Measurements from ENCODE around the gene RUSF1.
A peak's percentile ranks its signal among the peaks of the same experiment; 100 is the strongest.

RUSF1 gene

DNA sequence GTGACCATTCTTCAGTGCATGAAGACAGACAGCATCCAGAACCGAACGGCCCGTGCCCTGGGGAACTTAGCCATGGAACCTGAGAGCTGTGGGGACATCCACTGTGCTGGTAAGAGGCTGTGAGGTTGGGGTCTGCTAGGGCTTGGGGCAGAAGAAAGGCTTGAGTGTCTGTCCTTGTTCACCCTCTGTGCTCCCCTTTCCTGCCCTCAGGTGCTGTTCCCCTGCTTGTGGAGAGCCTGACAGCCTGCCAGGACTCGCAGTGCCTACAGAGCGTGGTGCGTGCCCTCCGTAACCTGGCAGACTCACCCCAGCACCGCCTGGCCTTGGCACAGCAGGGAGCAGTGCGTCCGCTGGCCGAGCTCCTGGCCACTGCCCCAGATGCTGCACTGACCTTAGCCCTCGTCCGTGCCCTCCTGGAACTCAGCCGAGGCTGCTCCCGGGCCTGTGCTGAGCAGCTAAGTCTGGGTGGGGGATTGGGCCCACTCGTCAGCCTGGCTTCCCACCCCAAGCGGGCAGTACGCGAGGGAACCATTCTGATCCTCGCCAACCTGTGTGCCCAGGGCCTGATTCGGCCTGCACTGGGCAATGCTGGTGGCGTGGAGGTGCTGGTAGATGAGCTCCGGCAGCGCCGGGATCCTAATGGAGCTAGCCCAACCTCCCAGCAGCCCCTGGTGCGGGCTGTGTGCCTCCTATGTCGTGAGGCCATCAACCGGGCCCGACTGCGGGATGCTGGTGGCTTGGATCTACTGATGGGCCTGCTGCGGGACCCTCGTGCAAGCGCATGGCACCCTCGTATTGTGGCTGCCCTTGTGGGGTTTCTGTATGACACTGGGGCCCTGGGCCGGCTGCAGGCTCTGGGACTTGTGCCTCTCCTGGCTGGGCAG, 46.0 kb downstream of the RUSF1 start:
- peaks cover 3% of the 10 kb centered on the region for H3K27me3 Mint-ChIP-seq
- no peaks in the 10 kb centered on the region for H3K9me3 Mint-ChIP-seq
- H3K36me3 Mint-ChIP-seq: peaks cover 34% of the 10 kb centered on the region
- H3K4me3 Mint-ChIP-seq: no peak overlapping the region
- peaks cover 33% of the 10 kb centered on the region for H3K4me1 Mint-ChIP-seq
- no peak overlapping the region for H3K27ac Mint-ChIP-seq
- CTCF ChIA-PET: interaction anchor here (0.5 to 7.8 kb wide), 4 partner anchors 14 to 405 kb away, joined by 3 to 62 read pairs (median 11); partner anchors contain the start of gene RUSF1
- DNase-seq: no peak

DNA sequence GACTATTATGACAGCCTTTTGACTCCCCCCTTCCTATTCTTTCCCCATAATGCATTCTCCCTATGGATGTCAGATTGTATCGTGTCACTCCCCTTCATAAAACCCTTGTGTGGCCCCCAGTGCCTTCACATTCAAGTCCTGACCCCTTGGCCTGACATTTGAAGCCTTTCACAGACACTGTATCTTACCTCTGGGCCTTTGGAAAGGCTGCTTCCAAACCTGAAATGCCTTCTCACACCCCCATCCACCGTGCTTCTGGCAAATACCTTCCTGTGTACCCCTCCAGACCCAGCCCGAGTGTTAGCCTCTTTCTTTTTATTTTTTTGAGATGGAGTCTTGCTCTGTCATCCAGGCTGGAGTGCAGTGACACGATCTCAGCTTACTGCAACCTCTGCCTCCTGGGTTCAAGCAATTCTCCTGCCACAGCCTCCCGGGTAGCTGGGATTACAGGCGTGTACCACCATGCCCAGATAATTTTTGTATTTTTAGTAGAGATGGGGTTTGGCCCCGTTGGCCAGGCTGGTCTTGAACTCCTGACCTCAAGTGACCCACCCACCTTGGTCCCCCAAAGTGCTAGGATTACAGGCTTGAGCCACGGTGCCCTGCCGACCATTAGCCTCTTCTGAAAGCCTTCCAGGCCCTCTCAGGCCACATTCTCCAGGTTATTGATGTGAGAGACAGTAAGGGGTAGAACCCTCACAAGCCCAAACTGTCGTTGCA, 46.8 kb downstream of the RUSF1 start:
- no peaks in the 10 kb centered on the region for H3K9me3 Mint-ChIP-seq
- peak overlapping the region; percentile 35 for H3K27ac Mint-ChIP-seq
- peaks cover 3% of the 10 kb centered on the region for H3K27me3 Mint-ChIP-seq
- H3K4me1 Mint-ChIP-seq: peaks cover 36% of the 10 kb centered on the region
- H3K36me3 Mint-ChIP-seq: peaks cover 35% of the 10 kb centered on the region
- no peak overlapping the region for H3K4me3 Mint-ChIP-seq
- CTCF ChIA-PET: interaction anchor here (0.8 to 7.8 kb wide), 15 partner anchors 9 to 416 kb away, joined by 3 to 62 read pairs (median 4); partner anchors contain the start of genes PYCARD and ZNF267
- no peak for DNase-seq

DNA sequence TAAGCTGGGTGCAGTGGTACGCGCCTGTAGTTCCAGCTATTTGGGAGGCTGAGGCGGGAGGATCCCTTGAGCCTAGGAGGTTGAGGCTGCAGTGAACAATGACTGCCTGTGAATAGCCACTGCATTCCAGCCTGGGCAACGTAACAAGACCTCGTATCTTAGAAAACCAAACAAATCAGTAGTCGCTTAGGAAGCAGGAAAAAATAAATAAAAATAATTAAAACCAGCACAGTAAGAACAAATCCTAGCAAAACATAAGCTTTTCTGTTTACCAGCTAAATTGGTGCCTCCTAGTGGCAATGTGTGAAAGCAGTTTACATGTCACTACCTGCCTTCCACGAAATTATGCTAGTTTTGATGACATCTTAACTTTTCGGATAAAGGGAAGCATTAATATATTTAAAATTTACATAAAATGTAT, 47.6 kb downstream of the RUSF1 start:
- Mint-ChIP-seq H3K4me1 (peaks cover 43% of the 10 kb centered on the region), H3K4me3 (peak overlapping the region; percentile 92), H3K27me3 (peaks cover 3% of the 10 kb centered on the region), H3K36me3 (peaks cover 40% of the 10 kb centered on the region), H3K27ac (peak overlapping the region; percentile 98), H3K9me3 (no peaks in the 10 kb centered on the region)
- CTCF ChIA-PET: interaction anchor here (0.8 to 7.8 kb wide), 18 partner anchors 9 to 417 kb away, joined by 3 to 62 read pairs (median 4); partner anchors contain the start of genes PYCARD, RUSF1 and ZNF267
- peak; percentile 37 for DNase-seq

DNA sequence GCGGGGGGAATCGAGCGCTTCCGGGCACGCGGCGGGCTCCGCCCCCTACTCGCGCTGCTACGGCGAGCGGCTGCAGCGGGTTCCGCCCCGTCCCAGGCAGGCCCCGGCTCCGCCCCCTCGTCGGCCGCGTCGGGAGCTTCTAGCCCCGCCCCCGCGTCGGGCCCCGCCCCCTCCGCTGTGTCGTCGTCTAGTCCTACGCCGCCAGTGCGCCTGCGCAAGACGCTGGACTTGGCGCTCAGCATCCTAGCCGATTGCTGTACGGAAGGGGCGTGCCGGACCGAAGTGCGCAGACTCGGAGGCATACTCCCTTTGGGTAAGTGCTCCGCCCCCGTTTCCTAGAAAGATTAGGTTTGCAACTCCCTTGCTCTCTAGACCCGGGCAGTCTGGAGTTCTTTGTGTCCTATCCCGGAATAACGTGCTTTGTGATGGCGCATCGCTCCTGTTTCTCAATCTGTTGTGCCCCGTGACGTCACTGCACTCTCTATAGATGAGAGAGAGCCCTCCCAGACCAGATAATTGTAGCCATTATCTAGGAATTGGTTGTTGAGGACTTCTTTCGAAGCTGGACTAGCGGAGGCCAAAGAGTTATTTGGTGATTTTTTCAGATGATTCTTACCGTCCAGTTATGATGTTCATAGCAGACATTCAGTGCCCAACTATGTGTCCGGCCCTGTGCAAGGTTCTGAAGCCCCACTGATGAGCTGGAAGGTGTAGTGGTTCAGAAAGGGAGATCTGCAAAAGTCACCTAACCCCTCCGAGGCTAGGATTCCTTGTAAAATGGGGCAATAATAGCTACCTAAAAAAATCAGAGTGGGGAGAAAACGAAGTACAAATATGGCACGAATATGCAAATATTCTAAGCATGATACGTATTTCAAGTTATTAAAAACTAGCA, 48.3 kb downstream of the RUSF1 start:
- peak overlapping the region; percentile 92 for H3K4me3 Mint-ChIP-seq
- peaks cover 49% of the 10 kb centered on the region for H3K4me1 Mint-ChIP-seq
- H3K9me3 Mint-ChIP-seq: no peaks in the 10 kb centered on the region
- H3K27me3 Mint-ChIP-seq: peaks cover 3% of the 10 kb centered on the region
- peak overlapping the region; percentile 98 for H3K27ac Mint-ChIP-seq
- CTCF ChIA-PET: interaction anchor here (0.8 to 7.8 kb wide), 19 partner anchors 9 to 417 kb away, joined by 3 to 62 read pairs (median 4); partner anchors contain the start of genes PYCARD, RUSF1 and ZNF267
- DNase-seq: peak; percentile 100
- peaks cover 38% of the 10 kb centered on the region for H3K36me3 Mint-ChIP-seq

DNA sequence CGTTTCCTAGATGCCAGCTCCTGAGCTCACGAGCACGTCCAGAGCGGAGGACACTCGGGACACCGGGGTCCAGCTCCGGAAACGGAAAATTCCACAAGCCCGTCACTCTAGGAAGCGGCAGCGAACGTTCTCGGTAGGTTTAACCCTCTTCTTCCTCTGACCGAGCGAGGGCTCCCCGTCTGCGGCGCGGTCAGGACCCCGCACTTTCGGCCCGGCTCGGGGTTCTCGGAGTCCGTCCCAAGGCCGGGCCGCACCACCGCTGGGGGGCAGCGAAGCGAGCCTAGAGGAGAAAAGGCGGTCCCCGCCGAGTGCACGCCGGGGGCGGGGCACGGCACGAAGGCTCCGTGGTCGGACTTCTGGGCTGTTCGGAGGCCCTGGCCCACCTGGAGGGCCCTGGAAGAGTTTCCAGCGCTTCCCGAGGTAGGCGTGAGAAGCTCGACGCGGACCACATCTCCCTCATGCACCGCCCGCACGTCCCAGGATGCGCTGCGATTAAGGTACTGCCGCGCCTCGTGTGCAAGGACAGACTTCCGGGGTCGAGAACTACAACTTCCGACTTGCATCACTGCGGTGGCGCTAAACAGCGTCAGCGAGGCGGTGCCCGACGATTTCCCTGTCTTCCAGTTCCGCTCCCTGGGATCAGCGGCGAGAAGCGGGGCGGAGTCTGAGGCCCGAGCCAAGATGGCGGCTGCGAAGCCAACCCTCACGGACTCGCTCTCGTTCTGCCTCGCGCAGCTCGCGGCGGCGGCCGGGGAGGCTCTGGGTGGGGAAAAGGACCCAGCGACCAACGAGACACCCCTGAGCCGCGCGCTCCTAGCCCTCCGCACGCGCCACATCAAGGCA, 49.1 kb downstream of the RUSF1 start, which contains the start of gene ARMC5:
ARMC5 (plus strand) TSS at position 658 of the 843 bp plus-strand sequence; CDS start at position 682, 24 bp downstream.
- peaks cover 53% of the 10 kb centered on the region for H3K4me1 Mint-ChIP-seq
- peak within 1 kb of the TSS; percentile 98 for H3K27ac Mint-ChIP-seq
- no peaks in the 10 kb centered on the region for H3K9me3 Mint-ChIP-seq
- CTCF ChIA-PET: interaction anchor here (1.2 to 7.8 kb wide), 8 partner anchors 10 to 408 kb away, joined by 3 to 62 read pairs (median 4); partner anchors contain the start of gene RUSF1
- H3K4me3 Mint-ChIP-seq: peak within 1 kb of the TSS; percentile 92
- H3K36me3 Mint-ChIP-seq: peaks cover 37% of the 10 kb centered on the region
- DNase-seq: peak; percentile 98
- H3K27me3 Mint-ChIP-seq: peaks cover 3% of the 10 kb centered on the region

DNA sequence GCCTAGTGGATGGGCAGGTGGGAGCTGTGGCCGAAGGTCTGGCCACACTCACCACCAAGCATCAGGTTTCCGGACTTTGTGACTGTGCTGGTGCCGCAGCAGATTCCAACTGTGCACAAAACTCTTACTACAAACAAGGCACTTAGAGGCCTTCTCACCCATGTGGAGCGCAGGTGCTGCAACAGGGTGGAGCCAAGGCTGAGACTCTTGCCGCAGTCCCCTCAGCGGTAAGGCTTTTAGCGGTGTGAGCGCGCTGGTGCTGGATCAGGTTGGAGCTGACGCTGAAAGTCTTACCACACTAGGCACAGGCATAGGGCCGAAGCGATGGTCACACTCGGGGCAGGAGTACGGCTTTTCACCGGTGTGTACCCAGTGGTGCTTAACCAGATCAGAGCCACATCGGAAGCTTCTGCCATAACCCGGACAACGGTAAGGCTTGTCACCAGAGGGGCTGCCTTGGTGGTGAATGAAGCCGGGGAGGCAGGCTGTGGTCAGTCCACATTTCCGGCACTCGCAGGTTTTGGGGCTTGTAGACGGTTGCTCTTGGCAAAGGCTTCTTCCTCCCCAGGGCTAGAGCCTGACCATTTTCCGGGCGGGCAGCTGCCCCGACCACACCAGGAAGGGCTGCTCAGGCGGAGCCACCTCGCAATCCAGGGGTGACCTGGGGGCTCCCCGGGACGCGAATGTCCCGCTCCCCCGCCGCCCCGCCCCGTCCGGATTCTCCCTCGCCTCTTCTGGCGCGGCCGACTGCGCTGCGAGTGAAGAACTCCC, 49.9 kb downstream of the RUSF1 start:
- Mint-ChIP-seq H3K36me3 (peaks cover 34% of the 10 kb centered on the region), H3K9me3 (no peaks in the 10 kb centered on the region), H3K27ac (peak overlapping the region; percentile 98), H3K4me1 (peaks cover 57% of the 10 kb centered on the region), H3K4me3 (peak overlapping the region; percentile 92), H3K27me3 (peaks cover 3% of the 10 kb centered on the region)
- DNase-seq: peak; percentile 76
- CTCF ChIA-PET: interaction anchor here (0.7 to 7.8 kb wide), 8 partner anchors 11 to 409 kb away, joined by 3 to 62 read pairs (median 3); partner anchors contain the start of gene RUSF1

DNA sequence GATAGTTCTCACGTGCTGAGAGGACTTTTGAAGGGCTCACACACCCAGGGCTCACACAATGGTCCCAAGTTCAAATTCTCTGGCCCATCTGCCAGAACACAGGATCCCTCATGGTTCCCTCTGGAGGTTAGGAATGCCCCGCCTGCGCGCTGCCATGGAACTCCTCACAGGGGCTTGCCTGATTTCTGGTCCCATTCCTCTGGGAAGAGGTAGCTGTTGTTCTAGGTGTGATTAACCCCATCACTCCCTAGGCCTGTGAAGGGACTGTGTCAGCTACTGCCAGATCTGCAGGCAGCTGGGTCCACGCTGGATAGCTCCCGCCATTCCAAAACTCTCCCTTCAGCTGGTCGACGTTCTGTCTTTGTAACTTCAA, 51.2 kb downstream of the RUSF1 start:
- Mint-ChIP-seq H3K9me3 (no peaks in the 10 kb centered on the region), H3K4me1 (peaks cover 58% of the 10 kb centered on the region), H3K27ac (peak overlapping the region; percentile 19), H3K27me3 (peaks cover 3% of the 10 kb centered on the region), H3K36me3 (peaks cover 28% of the 10 kb centered on the region), H3K4me3 (peak overlapping the region; percentile 21)
- DNase-seq: no peak
- CTCF ChIA-PET: interaction anchor here (1.4 to 7.8 kb wide), 3 partner anchors 71 to 410 kb away, joined by 5 to 62 read pairs (median 29); no protein-coding TSS in a partner anchor

DNA sequence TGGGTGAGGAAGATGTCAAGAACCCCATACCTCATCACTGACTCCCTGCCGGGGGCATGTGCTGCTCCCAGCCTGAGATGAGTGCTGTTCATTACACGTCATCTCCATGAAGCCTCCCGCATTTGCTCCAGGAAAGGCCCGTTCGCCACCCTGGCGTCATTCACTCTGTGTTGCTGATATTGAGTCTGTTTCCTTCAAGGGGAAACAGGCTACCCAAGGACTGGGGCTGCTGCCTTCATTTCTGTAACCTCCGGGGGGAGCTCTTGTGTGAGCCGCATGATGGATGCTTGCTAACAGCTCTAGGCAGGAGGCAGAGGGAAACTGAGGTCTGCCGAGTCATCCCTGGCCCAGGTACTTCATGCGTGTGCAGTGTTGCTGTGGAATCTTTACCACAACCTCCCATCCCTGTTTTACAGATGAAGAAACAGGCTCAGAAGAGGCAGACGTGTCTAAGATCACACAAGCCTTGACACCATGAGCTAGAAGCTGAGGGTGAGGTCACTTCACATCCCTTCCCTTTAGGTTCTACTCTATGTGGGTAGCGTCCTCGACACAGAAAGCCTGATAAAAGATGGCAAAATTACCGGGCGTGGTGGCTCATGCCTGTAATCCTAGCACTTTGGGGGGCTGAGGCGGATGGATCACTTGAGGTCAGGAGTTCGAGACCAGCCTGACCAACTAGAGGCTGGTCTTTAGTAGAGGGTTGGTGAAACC, 52.4 kb downstream of the RUSF1 start:
- Mint-ChIP-seq H3K36me3 (peaks cover 28% of the 10 kb centered on the region), H3K4me3 (peak overlapping the region; percentile 15), H3K27me3 (peaks cover 3% of the 10 kb centered on the region), H3K9me3 (no peaks in the 10 kb centered on the region), H3K27ac (peak overlapping the region; percentile 30), H3K4me1 (peaks cover 58% of the 10 kb centered on the region)
- DNase-seq: peak; percentile 53
- CTCF ChIA-PET: interaction anchor here (0.5 to 7.8 kb wide), 11 partner anchors 13 to 639 kb away, joined by 3 to 62 read pairs (median 5); partner anchors contain the start of gene ZNF843

DNA sequence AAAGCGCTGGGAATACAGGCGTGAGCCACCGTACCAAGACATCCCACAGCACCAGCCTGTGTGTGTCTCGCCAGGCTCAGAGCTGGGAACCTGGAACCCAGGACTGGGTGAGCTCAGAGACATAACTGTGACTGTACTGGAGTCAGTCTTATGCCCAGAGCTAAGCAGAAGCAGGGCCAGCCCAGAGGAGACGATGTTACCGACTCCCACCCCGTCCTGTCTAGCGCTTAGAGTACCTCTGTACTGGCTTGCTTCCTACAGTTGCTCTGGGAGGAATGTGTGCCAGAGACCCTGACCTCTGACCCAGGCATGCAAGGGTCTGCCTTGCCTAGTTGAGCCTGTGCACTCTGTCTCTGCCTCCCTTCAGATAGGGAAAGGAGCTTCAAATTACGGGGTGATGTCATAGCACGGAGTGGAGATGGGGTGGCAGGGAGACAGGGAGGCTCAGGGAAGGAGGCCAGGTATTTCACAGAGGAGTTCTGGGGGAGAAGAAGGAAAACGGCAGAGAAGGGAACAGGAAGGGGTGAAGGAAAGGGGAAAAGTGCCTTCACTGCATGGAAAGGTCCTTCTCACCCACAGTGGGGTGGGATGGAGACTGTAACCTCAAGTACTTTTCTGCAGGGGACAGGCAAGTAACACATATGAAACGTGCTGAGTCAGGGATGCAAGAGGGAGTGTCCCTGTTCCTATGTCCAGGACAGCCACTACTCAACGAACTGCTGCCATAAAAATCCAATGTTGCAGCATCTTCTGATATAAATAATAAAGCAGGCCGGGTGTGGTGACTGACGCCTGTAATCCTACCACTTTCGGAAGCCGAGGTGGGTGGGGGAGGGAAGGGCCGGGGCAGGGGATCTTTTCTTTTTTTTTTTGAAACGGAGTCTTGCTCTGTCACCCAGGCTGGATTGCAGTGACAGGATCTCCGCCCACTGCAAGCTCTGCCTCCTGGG, 54.7 kb downstream of the RUSF1 start:
- peaks cover 47% of the 10 kb centered on the region for H3K4me1 Mint-ChIP-seq
- H3K27ac Mint-ChIP-seq: no peak overlapping the region
- CTCF ChIA-PET: interaction anchor here (0.6 to 2.5 kb wide), 2 partner anchors 11 to 155 kb away, joined by 4 to 15 read pairs; partner anchors contain the start of gene ZNF843
- H3K9me3 Mint-ChIP-seq: no peaks in the 10 kb centered on the region
- no peak overlapping the region for H3K4me3 Mint-ChIP-seq
- DNase-seq: no peak
- peaks cover 28% of the 10 kb centered on the region for H3K36me3 Mint-ChIP-seq
- H3K27me3 Mint-ChIP-seq: no peaks in the 10 kb centered on the region

DNA sequence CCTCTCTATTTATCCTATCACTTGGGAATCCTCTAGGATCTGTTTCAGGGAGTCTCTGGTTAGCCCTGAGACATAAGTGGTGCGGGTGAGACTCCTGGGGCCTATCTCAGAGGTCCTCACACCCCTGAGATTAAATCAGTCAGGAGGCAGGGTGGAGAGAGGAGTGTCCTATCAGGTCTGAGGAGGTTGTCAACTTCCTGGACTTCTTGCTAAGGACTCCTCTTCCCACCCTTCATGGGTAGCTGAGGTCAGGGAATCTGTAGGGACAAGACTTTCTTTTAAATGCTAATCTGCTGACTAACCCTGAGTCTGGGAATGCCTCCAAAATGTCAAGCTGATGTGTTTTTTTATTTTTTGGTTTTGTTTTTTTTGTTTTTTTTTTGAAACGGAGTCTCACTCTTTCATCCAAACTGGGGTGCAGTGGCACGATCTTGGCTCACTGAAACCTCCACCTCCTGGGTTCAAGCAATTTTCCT, 55.5 kb downstream of the RUSF1 start:
- DNase-seq: no peak
- H3K27me3 Mint-ChIP-seq: no peaks in the 10 kb centered on the region
- CTCF ChIA-PET: interaction anchor here (1.7 to 2.5 kb wide), 3 partner anchors 8 to 70 kb away, joined by 5 to 15 read pairs (median 7); partner anchors contain the start of gene ZNF843
- H3K36me3 Mint-ChIP-seq: peaks cover 22% of the 10 kb centered on the region
- peaks cover 41% of the 10 kb centered on the region for H3K4me1 Mint-ChIP-seq
- H3K27ac Mint-ChIP-seq: no peak overlapping the region
- H3K9me3 Mint-ChIP-seq: no peaks in the 10 kb centered on the region
- no peak overlapping the region for H3K4me3 Mint-ChIP-seq
